OCI-LY3 (cell line): ENCODE data around the gene CRELD2.

Experiments used
- H2AFZ ChIP-seq: fragments of 200-600, 300-600 bp; shearing (Covaris generic); 2 replicates; pipeline ENCODE4 v1.6.0; 2014; ENCODE audit warnings: antibody characterized with exemption, low read depth, low read length
- H3K27ac ChIP-seq: fragments of 200-600, 300-600 bp; sonication (generic); 2 replicates; pipeline ENCODE4 v1.5.1; 2014; ENCODE audit warnings: mild to moderate bottlenecking, low read length, moderate library complexity, mixed read lengths
- H3K27me3 ChIP-seq: fragments of 200-600, 300-600 bp; sonication (generic); 2 replicates; pipeline ENCODE4 v1.6.1; 2014; ENCODE audit warnings: low read depth, low read length, mixed read lengths
- H3K36me3 ChIP-seq: fragments of 200-600, 300-600 bp; sonication (generic); replicated peaks from 2 replicates; pipeline ENCODE3; 2014; ENCODE audit warnings: low read depth, low read length, mixed read lengths
- H3K4me1 ChIP-seq: fragments of 300-600, 200-600 bp; sonication (generic); 2 replicates; pipeline ENCODE4 v1.6.1; 2014; ENCODE audit warnings: low read length, mixed read lengths
- H3K4me2 ChIP-seq: fragments of 200-600, 300-600 bp; sonication (generic); 2 replicates; pipeline ENCODE4 v1.6.1; 2014; ENCODE audit warnings: low read length, mixed read lengths
- H3K4me3 ChIP-seq: fragments of 300-600, 200-600 bp; sonication (generic); 2 replicates; pipeline ENCODE4 v1.5.1; 2014; ENCODE audit warnings: antibody characterized with exemption, mild to moderate bottlenecking, low read length, moderate library complexity
- H3K79me2 ChIP-seq: fragments of 300-600, 200-600 bp; shearing (Covaris generic); 2 replicates; pipeline ENCODE4 v1.6.1; 2014; ENCODE audit warnings: mild to moderate bottlenecking, low read length, mixed read lengths
- H3K9ac ChIP-seq: fragments of 300-600, 200-600 bp; shearing (Covaris generic); 2 replicates; pipeline ENCODE4 v1.6.0; 2014; ENCODE audit warnings: mild to moderate bottlenecking, low read length, moderate library complexity
- H3K9me3 ChIP-seq: fragments of 200-600, 300-600 bp; shearing (Covaris generic); 2 replicates; pipeline ENCODE4 v1.6.1; 2014; ENCODE audit warnings: low read length, mixed read lengths; ENCODE audit not compliant: insufficient read depth
- H4K20me1 ChIP-seq: fragments of 200-600, 300-600 bp; sonication (generic); 2 replicates; pipeline ENCODE4 v1.6.1; 2016; ENCODE audit warnings: low read length, mixed read lengths; ENCODE audit not compliant: insufficient read depth
- EZH2phosphoT487 ChIP-seq: fragments of 200-600 bp; shearing (Covaris generic); IDR thresholded peaks from 2 replicates; pipeline ENCODE4 v1.6.1; 2018; ENCODE audit warnings: antibody characterized with exemption, mixed run types, low read depth
- TF ChIP-seq, protein P1 (sequence below): fragments of 200-600, 300-600 bp; sonication (generic); IDR thresholded peaks from 2 replicates; pipeline ENCODE4 v1.5.1; 2014; ENCODE audit warnings: antibody characterized with exemption, low read length, low read depth

The CRELD2 gene

DNA sequence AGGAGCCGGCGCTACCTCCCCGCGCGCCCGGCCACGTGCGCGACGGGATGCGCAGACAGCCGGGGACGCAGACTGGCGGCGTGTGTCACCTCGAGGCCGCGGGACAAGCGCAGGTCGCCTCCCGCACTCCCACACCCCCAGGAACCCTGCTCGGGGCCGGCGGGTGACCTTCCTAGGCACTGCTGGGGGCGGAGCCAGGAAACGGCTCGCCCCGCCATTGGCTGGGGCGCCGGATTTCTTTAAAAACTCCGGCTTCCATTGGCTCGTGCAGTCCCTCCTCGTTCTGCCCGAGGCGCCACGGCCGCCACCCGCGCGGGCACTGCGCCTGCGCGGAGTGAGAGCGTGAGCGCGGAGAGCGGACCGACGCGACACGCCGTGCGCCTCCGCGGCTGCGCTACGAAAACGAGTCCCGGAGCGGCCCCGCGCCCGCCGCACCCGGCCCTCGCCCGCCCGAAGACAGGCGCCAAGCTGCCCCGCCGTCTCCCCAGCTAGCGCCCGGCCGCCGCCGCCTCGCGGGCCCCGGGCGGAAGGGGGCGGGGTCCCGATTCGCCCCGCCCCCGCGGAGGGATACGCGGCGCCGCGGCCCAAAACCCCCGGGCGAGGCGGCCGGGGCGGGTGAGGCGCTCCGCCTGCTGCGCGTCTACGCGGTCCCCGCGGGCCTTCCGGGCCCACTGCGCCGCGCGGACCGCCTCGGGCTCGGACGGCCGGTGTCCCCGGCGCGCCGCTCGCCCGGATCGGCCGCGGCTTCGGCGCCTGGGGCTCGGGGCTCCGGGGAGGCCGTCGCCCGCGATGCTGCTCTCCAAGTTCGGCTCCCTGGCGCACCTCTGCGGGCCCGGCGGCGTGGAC, 41.9 kb downstream of the CRELD2 start, which contains the start of gene PIM3:
Gene PIM3 (plus strand): TSS at position 614 of the 846 bp plus-strand sequence. CDS start 176 bp downstream, at position 790.
- H3K36me3 ChIP-seq: peaks cover 27% of the 10 kb centered on the region
- no peak within 1 kb of the TSS for H2AFZ ChIP-seq
- H3K79me2 ChIP-seq: peaks cover 43% of the 10 kb centered on the region
- peak within 1 kb of the TSS; percentile 100 for H3K4me2 ChIP-seq
- H3K4me3 ChIP-seq: peak within 1 kb of the TSS; percentile 99
- no peaks in the 10 kb centered on the region for H3K27me3 ChIP-seq
- no peak for TF ChIP-seq EZH2phosphoT487
- TF ChIP-seq, protein P1, sequence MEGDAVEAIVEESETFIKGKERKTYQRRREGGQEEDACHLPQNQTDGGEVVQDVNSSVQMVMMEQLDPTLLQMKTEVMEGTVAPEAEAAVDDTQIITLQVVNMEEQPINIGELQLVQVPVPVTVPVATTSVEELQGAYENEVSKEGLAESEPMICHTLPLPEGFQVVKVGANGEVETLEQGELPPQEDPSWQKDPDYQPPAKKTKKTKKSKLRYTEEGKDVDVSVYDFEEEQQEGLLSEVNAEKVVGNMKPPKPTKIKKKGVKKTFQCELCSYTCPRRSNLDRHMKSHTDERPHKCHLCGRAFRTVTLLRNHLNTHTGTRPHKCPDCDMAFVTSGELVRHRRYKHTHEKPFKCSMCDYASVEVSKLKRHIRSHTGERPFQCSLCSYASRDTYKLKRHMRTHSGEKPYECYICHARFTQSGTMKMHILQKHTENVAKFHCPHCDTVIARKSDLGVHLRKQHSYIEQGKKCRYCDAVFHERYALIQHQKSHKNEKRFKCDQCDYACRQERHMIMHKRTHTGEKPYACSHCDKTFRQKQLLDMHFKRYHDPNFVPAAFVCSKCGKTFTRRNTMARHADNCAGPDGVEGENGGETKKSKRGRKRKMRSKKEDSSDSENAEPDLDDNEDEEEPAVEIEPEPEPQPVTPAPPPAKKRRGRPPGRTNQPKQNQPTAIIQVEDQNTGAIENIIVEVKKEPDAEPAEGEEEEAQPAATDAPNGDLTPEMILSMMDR: no peak
- H4K20me1 ChIP-seq: peaks cover 36% of the 10 kb centered on the region
- H3K4me1 ChIP-seq: peaks cover 22% of the 10 kb centered on the region
- H3K27ac ChIP-seq: peak within 1 kb of the TSS; percentile 72
- peak within 1 kb of the TSS; percentile 96 for H3K9ac ChIP-seq
- H3K9me3 ChIP-seq: no peaks in the 10 kb centered on the region

DNA sequence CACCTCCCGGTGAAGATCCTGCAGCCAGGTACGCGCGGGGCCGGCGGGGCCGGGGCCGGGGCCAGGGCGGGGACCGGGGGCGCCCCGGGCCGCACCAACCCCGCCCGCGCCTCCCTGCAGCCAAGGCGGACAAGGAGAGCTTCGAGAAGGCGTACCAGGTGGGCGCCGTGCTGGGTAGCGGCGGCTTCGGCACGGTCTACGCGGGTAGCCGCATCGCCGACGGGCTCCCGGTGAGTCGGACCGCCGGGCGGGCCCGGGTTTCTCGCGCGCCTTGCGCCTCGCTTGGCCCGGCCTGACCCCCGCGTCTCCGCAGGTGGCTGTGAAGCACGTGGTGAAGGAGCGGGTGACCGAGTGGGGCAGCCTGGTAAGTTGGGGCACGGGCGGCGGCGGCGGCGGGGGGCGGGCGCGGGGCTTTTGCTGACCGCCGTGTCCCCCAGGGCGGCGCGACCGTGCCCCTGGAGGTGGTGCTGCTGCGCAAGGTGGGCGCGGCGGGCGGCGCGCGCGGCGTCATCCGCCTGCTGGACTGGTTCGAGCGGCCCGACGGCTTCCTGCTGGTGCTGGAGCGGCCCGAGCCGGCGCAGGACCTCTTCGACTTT, 42.7 kb downstream of the CRELD2 start:
- H3K36me3 ChIP-seq: peaks cover 27% of the 10 kb centered on the region
- peaks cover 22% of the 10 kb centered on the region for H3K4me1 ChIP-seq
- no peaks in the 10 kb centered on the region for H3K27me3 ChIP-seq
- H4K20me1 ChIP-seq: peaks cover 41% of the 10 kb centered on the region
- H3K79me2 ChIP-seq: peaks cover 43% of the 10 kb centered on the region
- H3K9ac ChIP-seq: peak overlapping the region; percentile 96
- H2AFZ ChIP-seq: no peak overlapping the region
- peak overlapping the region; percentile 99 for H3K4me3 ChIP-seq
- TF ChIP-seq, protein P1: no peak
- TF ChIP-seq EZH2phosphoT487: no peak
- H3K9me3 ChIP-seq: no peaks in the 10 kb centered on the region
- H3K4me2 ChIP-seq: peak overlapping the region; percentile 90
- H3K27ac ChIP-seq: peak overlapping the region; percentile 72

DNA sequence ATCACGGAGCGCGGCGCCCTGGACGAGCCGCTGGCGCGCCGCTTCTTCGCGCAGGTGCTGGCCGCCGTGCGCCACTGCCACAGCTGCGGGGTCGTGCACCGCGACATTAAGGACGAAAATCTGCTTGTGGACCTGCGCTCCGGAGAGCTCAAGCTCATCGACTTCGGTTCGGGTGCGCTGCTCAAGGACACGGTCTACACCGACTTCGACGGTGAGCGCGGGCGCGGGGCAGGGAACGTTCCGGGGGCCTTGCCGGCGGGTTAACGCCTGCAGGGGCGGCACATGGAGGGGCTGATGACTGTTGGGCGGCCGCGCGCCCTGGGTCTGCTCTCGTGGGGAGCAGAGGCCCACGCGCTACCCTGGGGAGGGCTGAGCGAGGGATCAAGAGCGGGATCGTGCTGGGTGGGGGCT, 43.2 kb downstream of the CRELD2 start:
- peaks cover 26% of the 10 kb centered on the region for H3K4me1 ChIP-seq
- peak overlapping the region; percentile 90 for H3K4me2 ChIP-seq

More for the DNA sequence above, 43.2 kb downstream of the CRELD2 start:
- peaks cover 27% of the 10 kb centered on the region for H3K36me3 ChIP-seq
- peak overlapping the region; percentile 72 for H3K27ac ChIP-seq
- no peaks in the 10 kb centered on the region for H3K27me3 ChIP-seq
- H3K4me3 ChIP-seq: peak overlapping the region; percentile 99
- peaks cover 43% of the 10 kb centered on the region for H3K79me2 ChIP-seq
- peak overlapping the region; percentile 96 for H3K9ac ChIP-seq
- TF ChIP-seq, protein P1: no peak
- no peak for TF ChIP-seq EZH2phosphoT487
- H2AFZ ChIP-seq: no peak overlapping the region
- H3K9me3 ChIP-seq: no peaks in the 10 kb centered on the region
- H4K20me1 ChIP-seq: peaks cover 41% of the 10 kb centered on the region
